ENCODE measurements around the gene KCNMB4.

GRCh38 chr12:70402597-70402996 lies 36.5 kb downstream of the KCNMB4 start:
- no peak for TF ChIP-seq POLR2A (IDR thresholded peaks at IDR 0.05; ENCODE audit: low read depth, low read length)
- no peak for TF ChIP-seq CTCF (conservative IDR thresholded peaks at IDR 0.05; ENCODE audit: low read depth, low read length)
